Neural cell (in vitro differentiated cells): Measurements from ENCODE around the gene PLEKHA7.

Source experiments
- CTCF ChIP-seq: fragments of 450-650 bp; IDR thresholded peaks from 2 replicates; pipeline ENCODE4 v1.5.1; 2014; ENCODE audit warnings: antibody characterized with exemption, mild to moderate bottlenecking, moderate library complexity; ENCODE audit not compliant: poor library complexity, severe bottlenecking
- EZH2 ChIP-seq: fragments of 200-600, 300-800 bp; shearing (Covaris generic), sonication (generic); IDR thresholded peaks from 2 replicates; pipeline ENCODE4 v1.6.1; 2014; ENCODE audit warnings: antibody characterized with exemption, low read length, borderline replicate concordance, mild to moderate bottlenecking; ENCODE audit not compliant: insufficient read depth, poor library complexity, severe bottlenecking
- MXI1 ChIP-seq: fragments of 450-650 bp; conservative IDR thresholded peaks from 2 replicates; pipeline ENCODE4 v1.6.1; 2014; ENCODE audit warnings: antibody characterized with exemption, mild to moderate bottlenecking; ENCODE audit not compliant: poor library complexity, severe bottlenecking
- POLR2AphosphoS5 ChIP-seq: IDR thresholded peaks from 2 replicates; pipeline ENCODE4 v1.6.1; 2012
- REST ChIP-seq: IDR thresholded peaks from 2 replicates; pipeline ENCODE4 v1.6.1; 2012; ENCODE audit warnings: borderline replicate concordance
- SMC3 ChIP-seq: fragments of 450-650 bp; conservative IDR thresholded peaks from 2 replicates; pipeline ENCODE4 v1.6.1; 2014; ENCODE audit warnings: antibody characterized with exemption, mild to moderate bottlenecking, moderate library complexity; ENCODE audit not compliant: poor library complexity

GRCh38 chr11:16797776-16798175, 216.4 kb downstream of the PLEKHA7 start:
- TF ChIP-seq CTCF (no peak), POLR2AphosphoS5 (no peak), MXI1 (no peak), SMC3 (no peak), REST (no peak), EZH2 (no peak)
